IPS-NIHi11 (cell line): ENCODE data around the gene ALK.

Experiments used
- DNase-seq: peaks from one replicate; pipeline ENCODE4 v3.0.0; 2012; ENCODE audit warnings: mixed read lengths, low spot score

ALK gene

DNA sequence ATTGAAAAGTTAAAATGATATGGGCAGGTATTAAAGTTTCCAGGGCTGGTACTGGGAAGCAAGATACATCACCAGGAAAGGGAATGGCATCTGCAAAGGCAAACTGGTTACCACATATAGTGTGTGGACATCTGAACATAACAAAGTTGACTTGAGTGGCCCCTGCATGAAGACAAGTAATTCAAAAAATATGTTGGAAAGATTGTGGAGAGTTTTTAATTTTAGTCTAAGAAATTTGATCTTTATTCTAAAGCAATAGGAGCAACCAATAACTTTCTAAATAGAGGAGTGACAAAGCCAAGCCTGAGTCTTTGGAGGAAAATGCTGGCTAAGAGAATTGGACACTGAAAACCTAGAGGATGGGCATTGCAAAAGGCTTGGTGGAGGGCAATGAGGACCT lies 278.2 kb downstream of the ALK start:
- no peak for DNase-seq

DNA sequence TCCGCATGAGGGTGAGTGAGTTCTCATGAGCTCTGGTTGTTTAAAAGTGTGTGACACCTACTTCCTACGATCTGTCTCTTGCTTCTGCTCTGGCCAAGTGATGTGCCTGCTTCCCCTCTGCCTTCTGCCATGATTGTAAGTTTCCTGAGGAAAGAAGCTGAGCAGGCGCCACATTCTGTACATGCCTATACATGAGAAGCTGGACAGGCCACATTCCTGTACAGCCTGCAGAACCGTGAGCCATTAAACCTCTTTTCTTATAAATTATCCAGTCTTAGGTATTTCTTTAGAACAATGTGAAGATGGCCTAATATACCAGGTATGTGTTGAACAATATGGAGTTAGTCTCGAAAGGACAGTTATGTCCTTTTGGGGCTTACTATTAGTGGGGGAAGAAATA lies 281.0 kb downstream of the ALK start:
- DNase-seq = no peak

- no peak for DNase-seq
These were observed 282.7 kb downstream of the ALK start for GRCh38 chr2:29638641-29639040.

- DNase-seq = no peak
These were observed 286.5 kb downstream of the ALK start for GRCh38 chr2:29634916-29635315.

DNA sequence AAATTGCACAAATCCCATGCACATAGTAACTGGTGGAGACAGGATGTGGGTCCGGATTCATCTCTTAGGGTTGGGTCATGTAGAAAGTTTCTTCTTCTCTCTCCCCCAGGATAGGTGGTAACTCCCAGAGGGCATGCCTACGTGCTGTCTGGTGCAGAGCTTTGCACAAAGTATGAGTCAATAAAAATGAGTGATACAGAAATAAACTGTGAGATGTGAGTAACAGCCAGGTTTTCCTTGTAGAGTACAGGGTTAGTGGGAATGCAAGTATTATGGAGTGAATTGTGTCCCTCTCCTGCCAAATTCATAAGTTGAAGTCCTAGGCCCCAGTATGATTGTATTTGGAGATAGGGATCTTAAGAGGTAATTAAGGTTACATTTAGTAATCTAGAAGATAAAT lies 289.4 kb downstream of the ALK start:
- DNase-seq = no peak

DNA sequence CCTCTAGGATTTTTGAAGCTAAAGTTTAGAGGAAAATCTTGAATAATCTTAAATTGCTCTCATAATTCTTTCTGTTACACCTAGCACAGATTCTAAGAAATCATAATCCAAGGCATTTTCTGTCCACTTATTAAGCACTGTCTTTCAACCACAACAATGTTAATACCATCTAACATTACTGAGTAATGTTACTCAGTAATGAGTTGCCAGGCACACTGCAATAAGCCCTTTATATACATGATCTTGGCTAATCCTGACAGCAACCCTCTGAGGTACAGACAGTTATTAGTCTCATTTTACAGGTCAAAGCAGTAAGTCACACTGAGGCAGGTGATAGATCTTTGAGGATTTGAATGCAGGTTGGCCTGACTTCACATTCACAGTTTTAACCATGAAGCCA lies 291.9 kb downstream of the ALK start:
- no peak for DNase-seq

DNA sequence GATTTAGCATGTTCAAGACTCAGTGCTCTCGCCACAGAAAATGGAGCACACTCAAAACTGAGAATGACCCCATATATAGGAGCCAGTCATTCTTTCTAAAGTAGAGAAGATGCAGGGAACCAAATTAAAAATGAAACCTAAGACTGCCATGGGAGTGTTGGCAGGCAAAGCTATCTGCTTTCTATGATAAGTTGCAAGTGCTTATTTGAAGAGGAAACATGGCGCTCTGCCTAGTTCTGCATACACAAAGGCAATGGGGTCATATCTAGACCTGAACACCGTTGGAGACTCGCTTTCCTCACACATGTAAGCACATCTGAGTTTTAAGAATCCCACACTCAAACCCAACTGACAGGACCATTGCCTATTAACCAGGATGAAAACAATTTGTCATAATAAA lies 292.5 kb downstream of the ALK start:
- no peak for DNase-seq

DNA sequence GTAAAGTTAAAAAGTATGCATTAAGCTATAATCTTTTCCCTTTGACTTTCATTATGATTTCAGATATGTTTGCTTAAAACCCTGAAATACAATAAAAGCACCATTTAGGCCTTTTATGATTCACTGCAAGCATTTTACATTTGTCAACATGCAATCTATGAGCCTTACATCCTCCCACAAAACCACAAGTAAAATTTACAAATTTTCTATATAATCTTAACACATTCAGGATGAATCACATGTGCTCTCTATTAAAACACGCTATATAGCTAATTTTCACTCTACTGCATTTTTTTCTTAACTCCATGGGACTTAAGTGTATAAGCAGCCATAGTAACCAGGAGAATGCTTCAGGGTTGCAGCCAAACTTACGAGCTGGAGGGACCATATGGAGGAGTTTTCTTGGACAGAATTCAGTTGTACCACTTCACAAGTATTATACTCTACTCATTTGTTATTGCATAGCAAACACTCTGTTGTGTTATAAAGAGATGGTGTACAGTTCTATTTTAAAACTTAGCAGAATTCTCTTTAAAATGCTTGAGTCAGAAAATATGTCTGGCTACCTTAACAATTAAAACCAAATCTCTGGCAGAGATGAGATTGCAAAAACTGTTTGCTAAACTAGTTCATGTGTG lies 293.2 kb downstream of the ALK start:
- no peak for DNase-seq

DNA sequence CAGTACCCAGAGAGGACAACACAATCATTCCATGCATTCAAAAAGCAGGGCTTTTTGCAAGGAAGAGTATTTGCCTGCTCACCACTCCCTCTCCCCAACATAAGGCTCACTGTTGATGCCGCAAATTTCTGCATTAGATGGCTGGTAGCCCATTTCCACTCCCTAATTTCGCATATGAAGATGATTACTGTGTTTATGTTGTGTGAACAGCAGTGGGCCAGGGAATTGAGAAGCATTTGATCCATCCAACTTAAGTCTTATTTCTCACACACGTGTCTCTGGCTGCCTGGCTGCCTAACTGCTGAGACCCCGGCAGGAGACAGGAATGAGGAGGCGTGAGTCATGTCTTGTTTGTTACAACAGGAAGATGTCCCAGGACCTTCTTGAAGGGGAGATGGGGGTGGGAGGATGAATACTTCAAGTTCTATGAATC lies 294.1 kb downstream of the ALK start:
- DNase-seq = no peak

DNA sequence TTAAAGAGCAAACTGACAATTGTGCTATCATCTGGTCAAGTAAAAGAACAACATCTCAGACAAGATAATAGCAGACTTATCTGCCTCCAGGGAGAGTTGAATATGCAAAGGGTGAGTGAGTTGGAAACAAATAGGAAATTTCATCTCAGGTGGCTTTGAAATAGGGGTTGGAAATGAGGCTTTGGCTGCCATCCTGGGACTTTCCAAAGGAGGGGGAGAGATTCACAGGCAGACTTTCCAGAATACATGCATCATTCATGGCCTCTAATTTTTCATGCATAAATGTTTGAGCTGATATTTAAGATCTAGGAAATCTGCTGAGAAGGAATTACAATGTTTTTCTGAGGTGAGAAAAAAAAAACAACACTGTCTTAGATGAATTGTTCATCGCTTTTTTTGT lies 300.5 kb downstream of the ALK start:
- no peak for DNase-seq

GRCh38 chr2:29619689-29620088 lies 301.7 kb downstream of the ALK start:
- no peak for DNase-seq

- no peak for DNase-seq
These were observed 303.4 kb downstream of the ALK start for GRCh38 chr2:29618024-29618423.

- no peak for DNase-seq
These were observed 304.0 kb downstream of the ALK start for GRCh38 chr2:29617351-29617750.

DNA sequence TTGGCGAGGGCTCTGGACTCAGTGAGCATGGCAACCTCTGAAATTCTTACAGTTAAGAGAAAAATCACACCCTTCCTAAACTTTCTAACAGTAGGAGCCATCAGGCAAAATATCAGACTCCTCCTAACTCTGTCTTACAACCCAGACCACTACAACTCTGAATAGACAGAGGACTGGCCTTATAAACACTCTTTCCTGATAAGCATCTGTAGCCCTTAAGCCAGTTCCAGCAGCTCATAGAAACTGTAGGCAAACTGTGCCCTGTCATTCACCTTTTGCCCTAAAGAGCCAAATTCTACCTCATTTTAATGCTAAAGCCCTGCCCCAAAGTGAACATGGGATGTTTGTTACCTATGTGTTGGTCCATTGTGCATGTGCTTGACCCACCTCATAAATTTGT lies 304.8 kb downstream of the ALK start:
- DNase-seq = no peak

DNA sequence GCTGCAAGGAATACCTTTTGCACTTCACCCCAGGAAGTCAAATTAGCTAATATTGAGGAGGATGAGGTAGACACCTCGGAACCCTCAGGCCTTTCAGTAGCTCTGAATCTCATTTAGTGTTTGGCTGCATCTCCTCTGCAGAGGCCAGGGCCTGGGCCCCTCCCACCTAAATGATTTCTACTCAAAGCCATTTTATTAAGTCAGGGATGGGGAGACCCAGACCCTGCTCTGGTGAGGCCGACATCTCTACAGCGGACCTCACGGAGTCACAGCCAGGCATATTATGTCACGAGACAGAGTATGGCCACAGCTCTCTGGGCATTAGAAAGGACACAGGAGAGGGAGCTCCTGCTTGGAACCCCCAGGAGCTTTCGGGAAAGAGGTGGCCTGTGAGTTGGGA lies 305.5 kb downstream of the ALK start:
- DNase-seq = no peak

DNA sequence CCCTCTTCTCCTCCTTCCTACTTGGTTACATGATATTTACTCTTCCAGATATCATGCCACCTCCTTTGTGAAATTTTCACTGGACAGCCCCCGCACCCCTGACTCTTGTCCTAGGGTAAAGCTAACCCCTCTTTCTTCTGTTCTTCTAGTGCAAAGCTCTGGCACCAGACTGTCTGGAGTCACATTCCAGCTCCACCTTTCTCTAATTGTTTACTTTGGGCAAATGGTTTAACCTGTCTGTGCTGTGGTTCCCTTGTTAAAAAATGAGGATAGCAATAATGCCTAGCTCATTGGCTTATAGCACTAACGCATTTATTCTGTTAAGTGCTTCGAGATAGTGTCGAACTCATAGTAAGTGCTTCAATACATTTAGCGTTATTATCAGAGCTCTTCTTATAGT lies 306.2 kb downstream of the ALK start:
- no peak for DNase-seq

DNA sequence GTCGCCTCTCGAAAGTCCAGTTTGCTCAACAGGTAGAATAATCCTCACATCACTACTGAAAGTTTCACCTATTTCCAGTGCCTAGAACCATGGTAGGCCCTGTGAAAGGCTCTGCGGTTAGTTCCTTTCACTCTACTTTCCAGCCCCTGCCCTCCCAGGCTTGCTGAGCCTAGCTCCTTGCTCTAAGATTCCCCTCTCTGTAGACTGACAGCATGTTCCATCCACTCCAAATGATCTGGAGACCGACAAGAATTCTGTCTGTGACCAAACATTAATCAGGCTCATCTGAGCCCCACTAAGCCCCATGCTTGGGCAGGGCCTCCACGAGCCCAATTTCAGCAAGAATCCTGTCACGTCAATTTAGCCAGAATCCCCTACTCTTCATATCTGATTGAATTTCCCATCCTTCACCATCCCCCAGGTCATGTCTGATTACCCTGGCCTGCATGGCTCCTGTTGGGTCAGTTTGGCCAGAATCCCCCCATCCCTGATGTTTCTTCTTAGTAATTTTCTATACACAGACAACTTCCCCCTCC lies 307.0 kb downstream of the ALK start:
- DNase-seq = no peak

DNA sequence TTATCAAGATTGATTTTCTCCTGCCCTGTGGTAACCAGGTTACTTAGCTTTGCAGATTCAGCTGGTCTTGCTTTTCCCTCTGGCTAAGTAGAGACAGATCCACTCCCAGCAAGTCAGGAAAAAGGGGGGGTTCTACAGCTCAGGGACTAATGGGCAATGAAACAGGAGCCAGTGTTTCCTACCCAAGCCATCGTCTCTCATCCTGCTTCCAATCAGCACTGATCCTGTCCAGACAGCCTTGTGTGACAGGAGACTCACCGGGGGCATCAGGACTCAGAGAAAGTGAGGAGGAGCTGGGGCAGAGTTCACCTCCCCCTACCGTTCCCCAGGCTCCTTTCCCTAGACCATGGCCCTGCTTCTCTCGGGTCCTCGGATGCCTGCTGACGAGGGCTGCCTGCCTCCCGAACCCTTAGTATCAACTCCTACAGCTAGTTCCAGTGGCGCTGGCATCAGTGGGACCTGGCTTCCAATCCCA lies 307.6 kb downstream of the ALK start:
- no peak for DNase-seq

DNA sequence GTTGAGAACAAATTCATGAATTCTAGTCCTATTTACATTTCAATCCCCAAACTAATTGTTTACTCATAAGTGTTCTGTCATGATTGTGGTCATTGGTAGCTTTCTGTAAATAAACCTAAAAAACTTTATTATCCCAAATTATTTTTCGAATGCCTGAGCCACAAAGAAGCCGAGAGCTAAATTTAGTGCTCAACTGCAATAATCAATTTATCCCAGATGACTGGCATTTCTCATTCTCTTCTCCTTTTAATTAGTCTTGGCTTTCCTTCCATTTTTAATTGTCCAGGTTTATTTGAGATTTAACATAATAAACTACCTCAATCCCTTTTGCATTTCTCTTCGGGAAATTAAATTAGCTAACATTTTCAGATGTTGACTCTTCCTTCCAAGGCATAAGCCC lies 308.3 kb downstream of the ALK start:
- DNase-seq = no peak

GRCh38 chr2:29612568-29612967 lies 308.8 kb downstream of the ALK start:
- DNase-seq = no peak

DNA sequence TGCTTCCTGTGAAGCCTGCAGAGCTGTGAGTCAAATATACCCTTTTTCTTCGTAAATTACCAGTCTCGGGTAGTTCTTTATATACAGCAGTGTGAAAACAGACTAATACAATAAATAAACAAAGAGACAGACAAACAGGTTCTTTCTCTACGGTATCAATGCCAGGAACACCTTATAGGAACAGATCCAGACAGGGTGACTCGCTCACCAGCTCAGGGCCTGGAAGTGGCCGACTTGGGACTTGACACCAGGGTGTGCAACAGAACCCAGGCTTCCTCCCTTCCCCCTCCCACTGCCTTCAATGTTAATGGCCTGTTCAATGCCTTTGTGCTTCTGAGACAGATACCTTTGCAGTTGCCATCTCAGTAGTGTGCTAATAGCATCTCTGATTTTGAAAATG lies 309.5 kb downstream of the ALK start:
- DNase-seq = no peak

GRCh38 chr2:29611261-29611660 lies 310.1 kb downstream of the ALK start:
- DNase-seq = no peak

GRCh38 chr2:29610569-29610968 lies 310.8 kb downstream of the ALK start:
- no peak for DNase-seq

GRCh38 chr2:29607038-29607420 lies 314.4 kb downstream of the ALK start:
- DNase-seq = no peak
